ENCODE data around the gene ENO2.

The ENO2 gene

DNA sequence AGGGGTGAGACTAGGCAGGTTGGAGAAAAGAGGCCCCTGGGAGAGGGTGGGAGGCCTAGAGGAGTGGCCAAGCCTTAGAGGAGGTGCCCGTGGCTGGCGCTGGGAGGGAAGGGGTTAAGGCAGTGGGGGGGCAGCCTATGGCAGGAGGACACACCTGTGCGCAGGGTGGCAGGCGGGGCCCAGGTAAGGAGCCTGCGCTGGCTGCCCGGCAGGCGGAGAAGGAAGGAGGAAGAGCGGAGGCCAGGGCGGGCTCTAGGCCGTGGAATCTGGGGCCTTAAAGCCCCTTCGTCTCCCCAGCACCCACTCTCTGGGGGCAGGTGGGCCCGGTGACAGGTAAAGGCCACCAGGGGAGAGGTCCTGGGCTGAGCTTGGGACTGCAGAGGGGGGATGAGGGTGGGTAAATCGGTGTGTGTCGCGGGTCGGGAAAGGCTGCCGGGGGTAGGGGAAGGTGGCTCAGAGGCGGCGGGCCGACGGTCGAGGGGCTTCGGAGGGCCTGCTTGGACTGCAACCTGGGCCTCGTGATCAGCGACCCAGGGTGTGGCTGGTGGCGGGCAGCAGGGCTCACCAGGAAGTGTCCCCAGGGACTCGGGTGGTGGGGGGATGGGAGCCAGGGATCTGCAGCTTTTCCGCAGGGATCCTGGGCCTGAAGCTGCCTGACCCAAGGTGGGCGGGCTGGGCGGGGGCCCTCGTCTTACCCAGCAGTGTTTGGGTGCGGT is 48.8 kb downstream of the ENO2 start:
- DNase-seq (ENCODE audit: low read depth, low spot score) = no peak
- Histone ChIP-seq H3K27me3 (ENCODE audit: control insufficient read depth, insufficient read depth, low read length) (no peaks in the 10 kb centered on the region), H3K4me3 (ENCODE audit: low read length) (peak overlapping the region; percentile 71), H3K36me3 (ENCODE audit: control insufficient read depth, insufficient read depth, low read length) (peaks cover 25% of the 10 kb centered on the region), H3K27ac (ENCODE audit: low read length) (no peak overlapping the region), H3K4me1 (ENCODE audit: control insufficient read depth, insufficient read depth, low read length) (peaks cover 9% of the 10 kb centered on the region; the same call in 1 of the 2 replicates), H3K9me3 (ENCODE audit: control insufficient read depth, insufficient read depth, low read length) (no peaks in the 10 kb centered on the region)
- WGBS (ENCODE audit: insufficient coverage, insufficient read length) = no CpG with 5 or more reads among the region's 32 CpGs

DNA sequence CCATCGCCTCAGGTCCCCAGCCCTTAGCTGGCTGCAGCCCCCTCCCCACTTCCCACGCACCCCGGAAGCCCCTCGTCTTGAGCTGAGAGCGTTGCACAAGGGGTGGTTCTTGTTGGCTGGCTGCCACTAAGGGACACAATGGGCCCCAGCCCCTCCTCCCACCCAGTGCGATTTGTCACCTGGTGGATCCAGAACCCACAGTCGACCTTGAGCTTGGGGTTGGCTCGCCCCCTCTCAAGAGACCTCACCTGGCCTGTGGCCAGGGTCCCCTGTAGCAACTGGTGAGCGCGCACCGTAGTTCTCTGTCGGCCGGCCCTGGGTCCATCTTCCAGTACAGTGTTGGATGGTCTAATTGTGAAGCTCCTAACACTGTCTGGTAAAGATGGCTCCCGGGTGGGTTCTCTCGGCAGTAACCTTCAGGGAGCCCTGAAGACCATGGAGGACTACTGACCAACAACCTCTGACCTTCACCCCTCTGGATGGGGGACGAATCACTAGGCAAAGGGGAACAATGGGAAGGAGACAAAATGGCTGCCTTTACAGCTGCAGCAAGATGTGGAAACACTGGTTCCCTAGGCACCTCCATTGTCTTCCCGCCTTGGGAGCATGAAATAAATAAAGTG is 49.5 kb downstream of the ENO2 start:
- no peak overlapping the region for H3K27ac ChIP-seq (ENCODE audit: low read length)

GRCh38 chr12:6964605-6965025 is 50.2 kb downstream of the ENO2 start:
- WGBS (ENCODE audit: insufficient coverage, insufficient read length) = no CpG with 5 or more reads among the region's 8 CpGs
- DNase-seq (ENCODE audit: low read depth, low spot score) = no peak
- Histone ChIP-seq H3K4me1 (ENCODE audit: control insufficient read depth, insufficient read depth, low read length) (peaks cover 9% of the 10 kb centered on the region; the same call in 1 of the 2 replicates), H3K27ac (ENCODE audit: low read length) (no peak overlapping the region), H3K4me3 (ENCODE audit: low read length) (no peak overlapping the region), H3K9me3 (ENCODE audit: control insufficient read depth, insufficient read depth, low read length) (no peaks in the 10 kb centered on the region), H3K27me3 (ENCODE audit: control insufficient read depth, insufficient read depth, low read length) (no peaks in the 10 kb centered on the region), H3K36me3 (ENCODE audit: control insufficient read depth, insufficient read depth, low read length) (peaks cover 29% of the 10 kb centered on the region)

More for the DNA sequence above, 49.5 kb downstream of the ENO2 start:
- peaks cover 29% of the 10 kb centered on the region for H3K36me3 ChIP-seq (ENCODE audit: control insufficient read depth, insufficient read depth, low read length)
- H3K9me3 ChIP-seq (ENCODE audit: control insufficient read depth, insufficient read depth, low read length) = no peaks in the 10 kb centered on the region
- no peaks in the 10 kb centered on the region for H3K27me3 ChIP-seq (ENCODE audit: control insufficient read depth, insufficient read depth, low read length)
- peaks cover 9% of the 10 kb centered on the region; the same call in 1 of the 2 replicates for H3K4me1 ChIP-seq (ENCODE audit: control insufficient read depth, insufficient read depth, low read length)
- peak overlapping the region; percentile 71; the same call in 1 of the 2 replicates for H3K4me3 ChIP-seq (ENCODE audit: low read length)
- no peak for DNase-seq (ENCODE audit: low read depth, low spot score)
- no CpG with 5 or more reads among the region's 17 CpGs for WGBS (ENCODE audit: insufficient coverage, insufficient read length)

GRCh38 chr12:6965026-6965661 is 50.8 kb downstream of the ENO2 start:
- DNase-seq (ENCODE audit: low read depth, low spot score) = no peak
- Histone ChIP-seq H3K4me3 (ENCODE audit: low read length) (no peak overlapping the region), H3K9me3 (ENCODE audit: control insufficient read depth, insufficient read depth, low read length) (no peaks in the 10 kb centered on the region), H3K27ac (ENCODE audit: low read length) (no peak overlapping the region), H3K27me3 (ENCODE audit: control insufficient read depth, insufficient read depth, low read length) (no peaks in the 10 kb centered on the region), H3K36me3 (ENCODE audit: control insufficient read depth, insufficient read depth, low read length) (peaks cover 29% of the 10 kb centered on the region), H3K4me1 (ENCODE audit: control insufficient read depth, insufficient read depth, low read length) (peaks cover 9% of the 10 kb centered on the region; the same call in 1 of the 2 replicates)
- WGBS (ENCODE audit: insufficient coverage, insufficient read length) = no CpG with 5 or more reads among the region's 12 CpGs

DNA sequence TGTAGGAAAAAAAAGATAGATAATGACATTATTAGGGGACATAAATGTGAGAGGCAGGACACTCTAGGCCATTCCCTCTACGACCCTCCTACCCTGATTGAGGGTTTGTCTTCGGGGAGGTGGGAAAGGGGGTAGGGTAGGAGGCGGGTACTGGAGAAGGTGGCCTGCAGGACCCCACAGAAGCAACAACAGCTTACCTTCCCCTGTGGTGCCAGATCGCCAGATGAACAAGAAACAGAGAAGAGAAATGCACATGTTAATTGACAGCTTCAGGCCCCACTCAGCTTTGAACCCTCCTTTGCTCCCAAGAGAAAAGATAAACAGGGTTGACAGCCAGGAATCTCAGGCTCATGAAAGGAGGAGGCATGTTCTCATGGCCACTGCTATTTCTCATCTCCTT is 51.3 kb downstream of the ENO2 start:
- no CpG with 5 or more reads among the region's 4 CpGs for WGBS (ENCODE audit: insufficient coverage, insufficient read length)
- Histone ChIP-seq H3K4me1 (ENCODE audit: control insufficient read depth, insufficient read depth, low read length) (peaks cover 9% of the 10 kb centered on the region; the same call in 1 of the 2 replicates), H3K27me3 (ENCODE audit: control insufficient read depth, insufficient read depth, low read length) (no peaks in the 10 kb centered on the region), H3K4me3 (ENCODE audit: low read length) (no peak overlapping the region), H3K36me3 (ENCODE audit: control insufficient read depth, insufficient read depth, low read length) (peaks cover 29% of the 10 kb centered on the region), H3K9me3 (ENCODE audit: control insufficient read depth, insufficient read depth, low read length) (no peaks in the 10 kb centered on the region), H3K27ac (ENCODE audit: low read length) (no peak overlapping the region)
- DNase-seq (ENCODE audit: low read depth, low spot score) = no peak

DNA sequence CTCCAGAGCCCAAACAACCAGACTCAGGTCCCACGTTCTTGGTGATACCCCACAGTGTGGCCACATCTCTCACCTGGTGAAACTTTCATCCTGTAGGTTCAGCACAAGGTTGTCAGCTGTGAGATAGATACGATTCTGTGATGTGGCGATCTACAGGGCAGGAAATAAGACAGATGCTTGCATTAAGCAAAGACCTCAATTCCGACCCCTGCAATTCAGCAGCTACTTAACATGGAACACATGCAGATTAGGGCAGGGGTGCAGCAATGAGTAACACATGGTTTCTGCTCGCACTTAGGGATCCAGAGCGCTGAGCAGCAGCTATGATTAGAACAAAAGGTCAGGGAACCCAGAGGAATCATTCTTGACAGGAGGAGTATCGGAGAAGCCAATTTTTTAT is 52.0 kb downstream of the ENO2 start:
- no CpG with 5 or more reads among the region's 7 CpGs for WGBS (ENCODE audit: insufficient coverage, insufficient read length)
- H3K9me3 ChIP-seq (ENCODE audit: control insufficient read depth, insufficient read depth, low read length) = no peaks in the 10 kb centered on the region
- peaks cover 4% of the 10 kb centered on the region; the same call in 1 of the 2 replicates for H3K4me1 ChIP-seq (ENCODE audit: control insufficient read depth, insufficient read depth, low read length)
- H3K36me3 ChIP-seq (ENCODE audit: control insufficient read depth, insufficient read depth, low read length) = peaks cover 29% of the 10 kb centered on the region
- H3K27me3 ChIP-seq (ENCODE audit: control insufficient read depth, insufficient read depth, low read length) = no peaks in the 10 kb centered on the region
- H3K27ac ChIP-seq (ENCODE audit: low read length) = no peak overlapping the region
- H3K4me3 ChIP-seq (ENCODE audit: low read length) = no peak overlapping the region
- DNase-seq (ENCODE audit: low read depth, low spot score) = no peak

- Histone ChIP-seq H3K4me1 (ENCODE audit: control insufficient read depth, insufficient read depth, low read length) (no peaks in the 10 kb centered on the region), H3K27ac (ENCODE audit: low read length) (no peak overlapping the region), H3K36me3 (ENCODE audit: control insufficient read depth, insufficient read depth, low read length) (peaks cover 29% of the 10 kb centered on the region), H3K9me3 (ENCODE audit: control insufficient read depth, insufficient read depth, low read length) (no peaks in the 10 kb centered on the region), H3K27me3 (ENCODE audit: control insufficient read depth, insufficient read depth, low read length) (no peaks in the 10 kb centered on the region), H3K4me3 (ENCODE audit: low read length) (no peak overlapping the region)
- no CpG with 5 or more reads among the region's 10 CpGs for WGBS (ENCODE audit: insufficient coverage, insufficient read length)
- DNase-seq (ENCODE audit: low read depth, low spot score) = no peak
Observed at GRCh38 chr12:6967651-6968100, 53.3 kb downstream of the ENO2 start.

GRCh38 chr12:6968426-6968825 is 54.0 kb downstream of the ENO2 start:
- Histone ChIP-seq H3K36me3 (ENCODE audit: control insufficient read depth, insufficient read depth, low read length) (peaks cover 29% of the 10 kb centered on the region), H3K9me3 (ENCODE audit: control insufficient read depth, insufficient read depth, low read length) (no peaks in the 10 kb centered on the region), H3K27ac (ENCODE audit: low read length) (no peak overlapping the region), H3K27me3 (ENCODE audit: control insufficient read depth, insufficient read depth, low read length) (no peaks in the 10 kb centered on the region), H3K4me3 (ENCODE audit: low read length) (no peak overlapping the region), H3K4me1 (ENCODE audit: control insufficient read depth, insufficient read depth, low read length) (no peaks in the 10 kb centered on the region)
- DNase-seq (ENCODE audit: low read depth, low spot score) = no peak
- no CpG with 5 or more reads among the region's 9 CpGs for WGBS (ENCODE audit: insufficient coverage, insufficient read length)

DNA sequence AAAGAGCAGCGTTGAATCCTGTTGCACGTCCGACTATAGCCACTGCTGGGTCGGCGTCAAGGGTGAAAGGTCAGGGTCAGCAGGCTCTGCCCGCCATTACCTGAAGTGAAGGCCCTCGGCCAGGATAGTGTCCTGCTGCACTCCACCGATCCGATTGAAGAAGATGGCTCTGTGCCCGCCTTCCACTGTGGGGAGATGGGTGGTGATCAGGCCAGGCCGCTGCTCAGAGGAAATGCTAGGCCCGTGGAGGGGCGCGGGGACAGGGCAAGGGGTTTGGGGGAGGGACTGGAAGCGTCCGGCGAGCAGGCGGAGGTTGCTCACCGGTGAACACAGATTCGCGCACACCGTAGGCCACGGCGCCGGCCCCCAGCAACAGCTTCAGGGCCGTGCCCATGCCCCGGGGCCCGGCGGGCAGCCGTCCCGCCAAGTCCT is 55.7 kb downstream of the ENO2 start:
- Histone ChIP-seq H3K9me3 (ENCODE audit: control insufficient read depth, insufficient read depth, low read length) (no peaks in the 10 kb centered on the region), H3K4me1 (ENCODE audit: control insufficient read depth, insufficient read depth, low read length) (no peaks in the 10 kb centered on the region), H3K27me3 (ENCODE audit: control insufficient read depth, insufficient read depth, low read length) (no peaks in the 10 kb centered on the region), H3K4me3 (ENCODE audit: low read length) (peak overlapping the region; percentile 94), H3K27ac (ENCODE audit: low read length) (no peak overlapping the region), H3K36me3 (ENCODE audit: control insufficient read depth, insufficient read depth, low read length) (peaks cover 39% of the 10 kb centered on the region)
- DNase-seq (ENCODE audit: low read depth, low spot score) = no peak
- no CpG with 5 or more reads among the region's 31 CpGs for WGBS (ENCODE audit: insufficient coverage, insufficient read length)
